ENCODE measurements around the gene SLC9A8.

DNA sequence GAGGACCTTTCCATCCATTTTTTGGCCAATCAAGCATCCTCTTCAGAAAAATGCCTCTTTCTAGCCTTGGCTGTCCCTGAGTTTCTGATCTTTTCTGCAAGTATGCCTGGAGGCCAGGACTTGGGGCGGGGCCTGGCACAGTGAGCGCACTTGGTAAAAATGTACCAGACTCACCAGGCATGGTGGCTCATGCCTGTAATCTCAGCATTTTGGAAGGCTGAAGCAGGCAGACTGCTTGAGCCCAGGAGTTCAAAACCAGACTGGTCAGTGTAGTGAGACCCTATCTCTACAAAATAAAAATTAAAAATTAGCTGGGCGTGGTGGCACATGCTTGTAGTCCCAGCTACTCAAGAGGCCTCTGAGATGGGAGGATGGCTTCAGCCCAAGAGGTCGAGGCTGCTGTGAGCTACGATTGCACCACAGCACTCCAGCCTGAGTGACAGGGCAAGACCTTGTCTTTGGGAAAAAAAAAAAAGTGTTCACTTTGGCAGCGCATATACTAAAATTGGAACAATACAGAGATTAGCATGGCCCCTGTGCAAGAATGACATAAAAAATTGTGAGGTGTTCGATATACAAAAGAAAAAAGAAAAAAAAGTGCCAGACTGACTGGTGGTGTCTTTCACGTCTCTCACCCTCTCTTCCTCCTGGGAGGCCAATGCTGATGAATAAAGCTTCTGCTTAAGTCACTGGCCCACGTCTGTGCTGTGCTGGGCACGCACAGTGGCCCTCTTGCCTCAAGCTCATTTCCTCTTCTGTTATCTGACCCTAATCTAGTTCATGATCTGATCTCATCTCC is 18.1 kb upstream of the SLC9A8 start:
- TF ChIP-seq, protein P1, sequence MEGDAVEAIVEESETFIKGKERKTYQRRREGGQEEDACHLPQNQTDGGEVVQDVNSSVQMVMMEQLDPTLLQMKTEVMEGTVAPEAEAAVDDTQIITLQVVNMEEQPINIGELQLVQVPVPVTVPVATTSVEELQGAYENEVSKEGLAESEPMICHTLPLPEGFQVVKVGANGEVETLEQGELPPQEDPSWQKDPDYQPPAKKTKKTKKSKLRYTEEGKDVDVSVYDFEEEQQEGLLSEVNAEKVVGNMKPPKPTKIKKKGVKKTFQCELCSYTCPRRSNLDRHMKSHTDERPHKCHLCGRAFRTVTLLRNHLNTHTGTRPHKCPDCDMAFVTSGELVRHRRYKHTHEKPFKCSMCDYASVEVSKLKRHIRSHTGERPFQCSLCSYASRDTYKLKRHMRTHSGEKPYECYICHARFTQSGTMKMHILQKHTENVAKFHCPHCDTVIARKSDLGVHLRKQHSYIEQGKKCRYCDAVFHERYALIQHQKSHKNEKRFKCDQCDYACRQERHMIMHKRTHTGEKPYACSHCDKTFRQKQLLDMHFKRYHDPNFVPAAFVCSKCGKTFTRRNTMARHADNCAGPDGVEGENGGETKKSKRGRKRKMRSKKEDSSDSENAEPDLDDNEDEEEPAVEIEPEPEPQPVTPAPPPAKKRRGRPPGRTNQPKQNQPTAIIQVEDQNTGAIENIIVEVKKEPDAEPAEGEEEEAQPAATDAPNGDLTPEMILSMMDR (IDR thresholded peaks at IDR 0.05) = no peak
- no peak for TF ChIP-seq ZFX (IDR thresholded peaks at IDR 0.05; ENCODE audit: borderline replicate concordance)
